Ovary (tissue), 3 donors: ENCODE measurements around the gene ARID1B.

ENCODE experiments used
- POLR2A ChIP-seq: fragments of 450-650 bp; IDR thresholded peaks from one replicate; pipeline ENCODE4 v1.6.1; 2017; ENCODE audit warnings: antibody characterized with exemption, mild to moderate bottlenecking, moderate library complexity
- TF ChIP-seq, protein P1 (sequence below), 3 donors: fragments of 450-650 bp in 2 of 3; fragments of 200-600 bp in 1 of 3; IDR thresholded peaks; one replicate each; pipeline versions ENCODE4 v1.5.1 to v1.8.0; 2016 to 2022; ENCODE audit warnings: antibody characterized with exemption in 3 of 3, mild to moderate bottlenecking in 1 of 3
- donor health status: DM: no; HTN: no; CAD: no.

- no peak for TF ChIP-seq POLR2A
- TF ChIP-seq, protein P1, sequence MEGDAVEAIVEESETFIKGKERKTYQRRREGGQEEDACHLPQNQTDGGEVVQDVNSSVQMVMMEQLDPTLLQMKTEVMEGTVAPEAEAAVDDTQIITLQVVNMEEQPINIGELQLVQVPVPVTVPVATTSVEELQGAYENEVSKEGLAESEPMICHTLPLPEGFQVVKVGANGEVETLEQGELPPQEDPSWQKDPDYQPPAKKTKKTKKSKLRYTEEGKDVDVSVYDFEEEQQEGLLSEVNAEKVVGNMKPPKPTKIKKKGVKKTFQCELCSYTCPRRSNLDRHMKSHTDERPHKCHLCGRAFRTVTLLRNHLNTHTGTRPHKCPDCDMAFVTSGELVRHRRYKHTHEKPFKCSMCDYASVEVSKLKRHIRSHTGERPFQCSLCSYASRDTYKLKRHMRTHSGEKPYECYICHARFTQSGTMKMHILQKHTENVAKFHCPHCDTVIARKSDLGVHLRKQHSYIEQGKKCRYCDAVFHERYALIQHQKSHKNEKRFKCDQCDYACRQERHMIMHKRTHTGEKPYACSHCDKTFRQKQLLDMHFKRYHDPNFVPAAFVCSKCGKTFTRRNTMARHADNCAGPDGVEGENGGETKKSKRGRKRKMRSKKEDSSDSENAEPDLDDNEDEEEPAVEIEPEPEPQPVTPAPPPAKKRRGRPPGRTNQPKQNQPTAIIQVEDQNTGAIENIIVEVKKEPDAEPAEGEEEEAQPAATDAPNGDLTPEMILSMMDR (IDR thresholded peaks at IDR 0.05) = no peak
Observed at GRCh38 chr6:156906451-156906850, 129.3 kb downstream of the ARID1B start.
